CD4-positive, alpha-beta T cell treated with Interleukin-6 at 100 ng/mL for 8 hours (primary cell): ENCODE results near the gene DENND1C.
"Not testable (repeated sequence)": the region's sequence is repeated elsewhere in the genome, so short reads cannot be mapped to it uniquely, and the experiment has no call there.

ENCODE experiments used
- DNase-seq: peaks from one replicate; pipeline ENCODE4 v3.0.0-alpha.2; 2020; ENCODE audit warnings: mixed read lengths, low spot score

DENND1C gene

GRCh38 chr19:6509118-6509971 is 27.8 kb upstream of the DENND1C start:
- no peak for DNase-seq

GRCh38 chr19:6508028-6508771 is 26.6 kb upstream of the DENND1C start:
- not testable (repeated sequence) for DNase-seq

- no peak for DNase-seq
These were observed 22.0 kb upstream of the DENND1C start for GRCh38 chr19:6503407-6504201.

GRCh38 chr19:6501740-6502648 is 20.4 kb upstream of the DENND1C start, which contains the start of gene TUBB4A:
TSS of gene TUBB4A (minus strand) at chr19:6502309. CDS start at chr19:6502212, 97 bp downstream.
- no peak for DNase-seq

GRCh38 chr19:6500837-6501739 is 19.5 kb upstream of the DENND1C start:
- DNase-seq = no peak

- no peak for DNase-seq
These were observed 17.6 kb upstream of the DENND1C start for GRCh38 chr19:6499052-6499790.

- DNase-seq = no peak
These were observed 16.9 kb upstream of the DENND1C start for GRCh38 chr19:6498294-6499036.

GRCh38 chr19:6495947-6496346 is 14.4 kb upstream of the DENND1C start:
- DNase-seq = no peak

GRCh38 chr19:6494438-6495036 is 12.9 kb upstream of the DENND1C start:
- no peak for DNase-seq

GRCh38 chr19:6491802-6492592 is 10.4 kb upstream of the DENND1C start:
- DNase-seq = no peak

- DNase-seq = no peak
These were observed 8.5 kb upstream of the DENND1C start for GRCh38 chr19:6490134-6490533.

GRCh38 chr19:6489278-6490061 is 7.9 kb upstream of the DENND1C start:
- no peak for DNase-seq

GRCh38 chr19:6484831-6485230 is 3.2 kb upstream of the DENND1C start:
- DNase-seq = no peak

GRCh38 chr19:6484230-6484629 is 2.6 kb upstream of the DENND1C start:
- no peak for DNase-seq

GRCh38 chr19:6483235-6483634 is 1.6 kb upstream of the DENND1C start:
- no peak for DNase-seq

- DNase-seq = no peak
These were observed 728 bp upstream of the DENND1C start for GRCh38 chr19:6482343-6482686.
